GM19023 (cell line): ENCODE results near the gene HOGA1.
"Not testable (repeated sequence)": the region's sequence is repeated elsewhere in the genome, so short reads cannot be mapped to it uniquely, and the experiment has no call there.

ENCODE experiments used
- ATAC-seq: cut with Tn5 transposase; IDR thresholded peaks from one replicate; pipeline ENCODE4 v1.9.1; 2021; ENCODE audit warnings: mild to moderate bottlenecking, moderate library complexity; ENCODE audit not compliant: unreplicated experiment

Gene HOGA1

DNA sequence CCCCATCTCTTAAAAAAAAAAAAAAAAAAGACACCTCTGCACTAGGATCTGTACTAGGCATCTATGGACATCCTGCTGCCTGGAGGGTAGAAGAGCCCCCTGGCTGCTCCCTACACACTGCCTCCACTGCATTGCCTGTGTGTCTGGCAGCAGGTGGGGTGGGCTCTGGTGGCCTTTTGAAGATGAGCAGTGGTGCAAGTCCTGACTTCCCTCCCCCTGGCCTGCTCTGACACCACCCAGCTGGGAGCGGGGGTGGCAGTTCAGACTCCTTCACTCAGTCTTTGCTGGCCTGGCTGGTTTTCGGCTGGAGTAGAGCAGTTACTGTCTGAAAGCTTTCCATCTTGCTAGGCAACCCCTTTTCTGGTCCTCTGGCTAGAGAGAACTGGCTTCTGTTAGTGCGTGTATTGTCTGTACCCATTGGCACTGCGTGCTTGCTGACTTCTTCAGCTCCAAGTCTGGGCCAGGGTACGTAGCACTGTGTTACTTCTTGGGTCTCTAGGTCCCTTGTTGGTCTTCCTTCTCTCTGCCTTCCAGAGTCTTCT is 23.0 kb downstream of the HOGA1 start:
- no peak for ATAC-seq

DNA sequence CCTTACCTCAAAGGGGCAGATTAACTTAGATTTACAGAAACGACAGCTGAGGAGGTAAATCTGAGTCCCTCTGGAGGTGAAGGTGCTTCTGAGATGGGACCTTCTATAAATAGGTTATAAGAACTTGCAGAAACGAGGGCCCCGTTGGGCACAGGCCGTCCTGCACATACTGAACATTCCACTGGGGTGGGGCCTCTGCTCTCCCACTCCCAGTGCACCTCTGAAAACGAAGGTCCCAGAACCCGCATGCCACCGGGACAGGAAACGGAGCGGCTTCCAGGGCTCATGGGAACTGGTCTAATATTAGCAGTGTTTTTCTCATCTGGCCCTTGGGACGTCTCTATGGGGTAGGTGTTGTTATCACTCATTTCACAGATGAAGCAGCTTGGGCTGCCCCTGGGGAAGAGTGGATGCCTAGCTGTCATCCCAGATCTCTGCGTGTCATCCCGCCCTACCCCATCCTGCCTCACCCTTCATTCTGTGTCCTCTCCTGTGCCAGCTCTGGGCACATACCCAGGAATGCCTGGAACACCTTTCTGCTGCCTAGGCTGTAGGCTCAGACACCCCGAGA is 24.9 kb downstream of the HOGA1 start:
- no peak for ATAC-seq

DNA sequence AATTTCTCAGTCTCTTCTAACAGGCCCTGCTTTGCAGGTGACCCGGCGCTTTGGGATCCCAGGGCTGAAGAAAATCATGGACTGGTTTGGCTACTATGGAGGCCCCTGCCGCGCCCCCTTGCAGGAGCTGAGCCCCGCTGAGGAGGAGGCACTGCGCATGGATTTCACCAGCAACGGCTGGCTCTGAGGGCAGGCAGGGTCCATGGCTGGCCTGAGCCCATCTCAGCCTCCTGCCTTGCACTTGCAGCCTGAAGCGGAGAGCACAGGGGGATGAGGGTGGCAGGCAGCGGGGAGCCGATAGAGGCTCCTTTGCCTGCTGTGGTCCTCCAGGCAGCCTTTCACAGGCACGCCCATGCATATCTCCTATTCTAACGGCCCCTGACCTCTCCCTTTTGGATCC is 27.3 kb downstream of the HOGA1 start:
- ATAC-seq: no peak

DNA sequence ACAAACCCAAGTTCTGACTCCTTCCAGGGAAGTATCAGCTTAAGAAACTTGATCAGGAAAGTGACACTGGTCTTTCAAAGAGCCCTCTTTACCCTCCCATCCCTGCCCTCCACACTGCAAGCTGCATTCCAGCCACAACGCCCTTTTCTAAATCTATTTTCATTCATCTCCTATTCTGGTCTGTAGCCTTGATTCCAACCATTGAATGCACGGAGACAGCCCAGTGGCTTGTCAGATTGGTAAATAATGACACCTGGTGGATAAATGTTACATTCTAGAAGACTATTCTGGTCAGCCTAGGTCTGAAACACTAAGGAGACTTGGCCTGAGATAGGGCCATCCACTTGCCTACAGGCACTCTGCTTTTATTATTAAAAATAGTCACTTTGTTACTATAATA is 28.2 kb downstream of the HOGA1 start:
- ATAC-seq: no peak

DNA sequence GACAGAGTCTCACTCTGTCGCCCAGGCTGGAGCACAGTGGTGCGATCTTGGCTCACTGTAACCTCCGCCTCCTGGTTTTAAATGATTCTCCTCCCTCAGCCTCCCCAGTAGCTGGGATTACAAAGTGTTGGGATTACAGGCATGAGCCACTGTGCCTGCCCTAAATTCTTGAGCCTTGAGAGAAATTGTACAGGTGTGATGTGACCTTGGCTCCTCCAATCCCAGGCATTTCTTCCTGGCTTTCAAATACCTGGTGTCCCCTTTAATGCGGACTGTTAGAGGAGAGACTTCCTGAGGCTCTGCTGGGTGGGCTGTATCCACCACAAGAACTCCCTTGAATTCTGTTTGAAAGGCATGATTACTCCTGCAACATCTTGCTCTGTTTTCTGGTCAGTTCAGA is 34.1 kb downstream of the HOGA1 start:
- ATAC-seq: no peak

DNA sequence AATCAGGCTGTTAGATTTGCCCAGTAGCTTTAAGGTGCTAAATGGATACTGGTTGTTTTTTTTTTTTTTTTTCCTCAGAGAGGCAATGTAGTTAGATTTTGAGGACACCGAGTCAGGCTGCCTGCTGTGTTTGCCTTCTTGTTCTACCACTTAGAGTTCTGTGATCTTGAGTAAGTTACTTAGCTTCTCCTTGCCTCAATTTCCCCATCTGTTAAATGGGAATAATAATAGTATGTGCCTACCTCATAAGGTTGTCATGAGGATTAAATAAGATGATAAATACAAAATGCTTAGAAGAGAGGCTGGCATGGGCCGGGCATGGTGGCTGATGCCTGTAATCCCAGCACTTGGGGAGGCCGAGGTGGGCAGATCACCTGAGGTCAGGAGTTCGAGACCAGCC is 34.5 kb downstream of the HOGA1 start:
- ATAC-seq: no peak

DNA sequence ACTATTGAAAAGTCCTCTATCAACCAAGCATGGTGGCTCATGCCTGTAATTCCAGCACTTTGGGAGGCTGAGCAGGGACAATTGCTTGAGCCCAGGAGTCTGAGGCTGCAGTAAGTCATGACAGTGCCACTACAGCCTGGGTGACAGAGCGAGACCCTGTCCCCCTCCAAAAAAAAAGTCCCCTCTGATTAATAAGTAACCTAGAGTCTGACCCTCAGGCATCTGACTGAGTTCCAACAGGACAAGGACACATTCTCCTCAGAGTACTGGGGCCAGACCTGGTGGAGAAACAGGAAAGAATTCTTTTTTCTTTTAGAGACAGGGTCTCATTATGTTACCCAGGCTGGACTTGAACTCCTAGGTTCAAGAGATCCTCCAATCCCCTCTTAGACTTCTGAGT is 39.1 kb downstream of the HOGA1 start:
- ATAC-seq: no peak

DNA sequence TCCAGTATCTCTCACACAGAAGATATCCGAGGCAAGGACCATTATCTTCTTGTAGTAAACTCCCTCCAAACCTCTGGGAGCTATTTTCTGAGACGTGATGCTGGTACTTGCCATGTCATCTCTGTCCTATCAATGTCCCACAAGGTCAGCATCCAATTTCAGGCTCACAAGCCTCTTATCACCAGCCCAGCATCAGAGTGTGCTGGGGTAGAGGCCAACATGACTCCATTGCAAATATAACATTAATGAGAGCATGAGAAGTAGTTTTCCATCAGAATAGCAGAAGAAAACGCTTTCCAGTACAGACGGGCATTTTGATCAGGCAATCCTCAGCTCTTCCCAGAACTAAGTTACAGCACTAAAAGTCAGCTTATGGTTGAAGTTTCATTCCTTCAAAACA is 43.5 kb downstream of the HOGA1 start:
- ATAC-seq: no peak

DNA sequence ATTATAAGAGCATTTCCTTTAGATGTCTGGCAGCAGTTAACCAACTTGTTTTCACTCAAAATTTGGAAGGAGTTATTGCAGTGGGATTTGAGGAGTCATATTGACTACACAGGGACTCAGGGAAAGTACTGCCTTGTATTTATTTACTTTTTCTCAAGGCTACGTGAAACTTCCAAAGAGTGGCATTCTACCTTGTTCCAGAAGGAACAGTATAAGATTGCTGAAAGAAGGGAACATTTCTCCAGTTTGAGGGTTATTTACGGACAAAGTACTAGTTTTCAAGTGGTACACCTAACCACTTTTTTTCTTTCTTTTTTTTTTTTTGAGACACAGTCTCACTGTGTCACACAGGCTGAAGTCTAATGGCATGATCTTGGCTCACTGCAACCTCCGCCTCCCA is 44.0 kb downstream of the HOGA1 start:
- ATAC-seq: no peak

DNA sequence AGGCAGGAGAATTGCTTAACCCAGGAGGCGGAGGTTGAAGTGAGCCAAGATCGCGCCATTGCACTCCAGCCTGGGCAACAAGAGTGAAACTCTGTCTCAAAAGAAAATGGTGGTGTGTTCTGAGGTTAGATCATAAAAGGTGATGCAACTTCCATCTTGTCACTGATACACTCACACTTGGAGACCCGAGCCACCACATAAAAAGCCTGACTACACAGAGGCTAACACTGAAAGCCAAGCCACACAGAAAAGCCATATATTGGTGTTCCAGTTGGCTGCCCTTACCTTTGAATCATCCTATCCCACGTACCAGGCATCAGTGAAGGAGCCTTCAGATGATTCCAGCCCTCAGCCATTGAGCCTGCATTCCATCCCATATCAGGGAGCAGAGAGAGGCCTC is 45.1 kb downstream of the HOGA1 start:
- no peak for ATAC-seq

DNA sequence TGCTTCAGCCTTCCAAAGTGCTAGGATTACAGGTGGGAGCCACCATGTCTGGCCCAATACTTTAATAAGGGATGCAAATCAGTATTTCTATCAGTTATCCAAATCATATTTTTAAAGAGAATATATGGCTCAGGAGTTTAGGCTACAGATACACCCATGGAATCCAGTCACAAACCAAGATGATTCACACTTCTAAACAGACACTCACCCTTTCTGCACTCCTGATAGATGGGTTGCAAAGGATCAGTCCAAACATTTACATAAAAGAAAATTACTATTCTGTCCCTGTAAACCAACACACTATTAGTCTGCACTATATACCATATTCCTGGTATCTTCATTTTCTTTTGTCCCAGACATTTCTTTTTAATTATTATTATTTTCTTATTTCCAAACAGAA is 46.9 kb downstream of the HOGA1 start:
- ATAC-seq: no peak

DNA sequence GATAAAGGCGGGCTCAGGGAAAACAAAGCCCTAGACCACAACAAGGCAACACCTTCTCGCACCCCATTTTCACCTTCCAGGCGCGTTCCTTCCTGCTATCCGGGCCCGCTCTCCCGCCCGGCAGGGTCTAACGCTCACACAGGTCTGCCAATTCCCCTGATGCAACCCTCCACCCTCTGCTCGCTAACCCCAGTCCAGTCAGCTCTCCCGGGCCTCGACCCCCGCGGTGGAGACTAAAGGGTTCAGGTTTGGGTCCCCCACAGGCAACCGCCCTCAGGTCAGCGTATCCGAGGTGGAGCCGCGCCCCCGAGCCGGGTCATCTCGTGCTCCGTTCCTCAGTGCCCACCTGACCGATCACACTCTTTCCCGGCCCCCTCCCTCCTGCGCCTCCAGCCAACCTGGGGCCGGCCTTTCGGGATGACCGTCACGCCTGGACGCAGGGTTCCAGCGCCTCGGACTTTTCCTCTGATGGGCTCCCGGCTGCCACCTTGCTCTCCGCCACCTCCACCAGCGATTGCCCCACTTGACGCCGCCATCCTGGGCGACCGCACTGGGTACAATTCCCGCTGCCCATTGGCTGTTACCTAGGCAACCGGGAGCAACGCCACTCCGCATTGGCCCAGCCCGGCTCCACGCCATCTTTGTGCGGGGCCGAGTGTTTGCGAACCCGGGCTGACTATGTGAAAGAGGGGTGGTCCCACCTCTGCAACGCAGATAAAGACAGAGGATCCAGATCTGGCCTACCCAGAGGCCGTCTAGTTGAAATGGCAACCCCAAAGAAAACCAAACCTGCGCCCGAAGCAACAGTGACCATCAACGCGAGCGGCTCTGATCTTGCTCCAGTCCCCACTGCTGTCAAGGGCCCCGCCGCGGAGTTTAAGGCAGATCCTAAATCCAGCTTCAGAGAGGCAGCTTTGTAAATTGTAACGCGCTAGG is 49.0 kb downstream of the HOGA1 start, which contains the start of gene MORN4:
Gene MORN4, minus strand, starts transcription at position 552 of the 936 bp plus-strand sequence. CDS start 13,847 bp downstream, outside the sequence.
- ATAC-seq: peak; percentile 99

DNA sequence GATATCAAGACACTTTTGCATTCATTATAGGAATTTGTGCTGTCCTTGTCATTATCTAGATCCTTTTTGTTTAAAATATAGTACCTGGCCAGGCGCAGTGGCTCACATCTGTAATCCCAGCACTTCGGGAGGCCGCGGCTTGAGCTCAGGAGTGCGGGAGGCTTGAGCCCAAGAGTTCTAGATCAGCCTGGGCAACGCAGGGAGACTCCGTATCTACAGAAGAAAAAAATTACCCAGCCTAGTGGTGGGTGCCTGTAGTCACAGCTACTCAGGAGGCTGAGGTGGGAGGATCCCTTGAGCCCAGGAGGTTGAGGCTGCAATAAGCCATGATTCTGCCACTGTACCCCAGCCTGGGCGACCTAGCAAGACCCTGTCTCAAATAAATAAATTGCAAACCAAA is 49.7 kb downstream of the HOGA1 start:
- no peak for ATAC-seq

DNA sequence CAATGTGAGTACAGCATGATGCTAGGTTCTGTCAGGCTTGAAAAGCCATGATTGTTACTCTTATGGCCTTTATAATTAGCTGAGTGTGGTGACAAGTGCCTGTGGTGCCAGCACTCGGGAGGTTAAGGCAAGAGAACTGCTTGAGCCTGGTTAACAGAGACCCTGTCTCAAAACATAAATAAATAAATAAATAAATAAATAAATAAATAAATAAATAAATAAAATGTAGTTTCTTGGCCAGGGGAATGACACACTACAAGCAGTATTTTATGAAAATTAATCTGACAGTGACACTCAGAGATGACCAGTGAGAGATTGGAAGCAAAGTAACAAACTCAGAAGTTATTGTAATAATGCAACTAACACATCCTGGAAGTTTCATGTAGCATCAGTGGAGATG is 51.4 kb downstream of the HOGA1 start:
- no peak for ATAC-seq

DNA sequence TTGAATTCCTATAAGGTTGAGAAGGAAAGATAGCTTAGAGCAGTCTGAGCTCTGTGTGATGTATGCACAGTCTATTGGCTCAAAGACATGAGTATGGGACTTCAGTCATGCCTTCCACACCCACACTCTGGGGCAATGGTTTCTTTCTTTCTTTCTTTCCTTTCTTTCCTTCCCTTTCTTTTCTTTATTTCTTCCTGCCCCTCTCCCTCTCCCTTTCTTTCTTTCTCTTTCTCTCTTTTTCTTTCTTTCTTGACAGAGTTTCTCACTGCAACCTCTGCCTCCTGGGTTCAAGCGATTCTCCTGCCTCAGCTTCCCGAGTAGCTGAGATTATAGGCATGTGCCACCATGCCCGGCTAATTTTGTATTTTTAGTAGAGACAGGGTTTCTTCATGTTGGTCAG is 54.9 kb downstream of the HOGA1 start:
- not testable (repeated sequence) for ATAC-seq

DNA sequence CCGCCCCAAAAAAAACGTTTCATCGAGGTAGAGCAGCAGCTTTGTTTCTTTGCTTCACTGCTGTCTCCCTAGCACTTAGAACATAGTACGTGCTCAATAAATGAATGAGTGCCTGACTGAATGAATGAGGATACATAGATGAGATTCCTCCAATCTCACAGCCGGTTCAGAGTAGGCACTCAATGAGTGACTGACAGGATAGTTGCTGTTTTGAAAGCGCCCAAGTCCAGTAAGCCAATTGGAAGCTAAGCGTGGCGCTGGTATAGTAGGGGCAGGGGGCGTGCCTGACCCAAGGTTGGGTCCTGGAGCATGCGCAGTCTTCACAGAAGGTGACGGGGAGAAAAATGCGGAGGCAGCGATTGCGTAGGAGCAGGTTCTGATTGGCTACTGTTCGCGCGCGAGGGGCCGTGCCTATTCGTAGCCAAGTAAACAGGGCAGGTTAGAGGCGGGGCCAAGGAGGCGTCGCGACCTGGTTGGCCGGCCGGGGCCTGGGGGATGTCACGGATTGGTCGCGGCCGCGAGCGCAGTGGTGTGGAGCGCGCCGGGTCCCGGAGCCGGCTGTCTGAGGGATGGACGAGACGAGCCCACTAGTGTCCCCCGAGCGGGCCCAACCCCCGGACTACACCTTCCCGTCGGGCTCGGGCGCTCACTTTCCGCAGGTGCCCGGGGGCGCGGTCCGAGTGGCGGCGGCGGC is 56.1 kb downstream of the HOGA1 start, which contains the start of gene PI4K2A:
Gene PI4K2A, plus strand, starts transcription at position 498 of the 694 bp plus-strand sequence. Its CDS starts 72 bp downstream, at position 570.
- peak; percentile 99 for ATAC-seq

DNA sequence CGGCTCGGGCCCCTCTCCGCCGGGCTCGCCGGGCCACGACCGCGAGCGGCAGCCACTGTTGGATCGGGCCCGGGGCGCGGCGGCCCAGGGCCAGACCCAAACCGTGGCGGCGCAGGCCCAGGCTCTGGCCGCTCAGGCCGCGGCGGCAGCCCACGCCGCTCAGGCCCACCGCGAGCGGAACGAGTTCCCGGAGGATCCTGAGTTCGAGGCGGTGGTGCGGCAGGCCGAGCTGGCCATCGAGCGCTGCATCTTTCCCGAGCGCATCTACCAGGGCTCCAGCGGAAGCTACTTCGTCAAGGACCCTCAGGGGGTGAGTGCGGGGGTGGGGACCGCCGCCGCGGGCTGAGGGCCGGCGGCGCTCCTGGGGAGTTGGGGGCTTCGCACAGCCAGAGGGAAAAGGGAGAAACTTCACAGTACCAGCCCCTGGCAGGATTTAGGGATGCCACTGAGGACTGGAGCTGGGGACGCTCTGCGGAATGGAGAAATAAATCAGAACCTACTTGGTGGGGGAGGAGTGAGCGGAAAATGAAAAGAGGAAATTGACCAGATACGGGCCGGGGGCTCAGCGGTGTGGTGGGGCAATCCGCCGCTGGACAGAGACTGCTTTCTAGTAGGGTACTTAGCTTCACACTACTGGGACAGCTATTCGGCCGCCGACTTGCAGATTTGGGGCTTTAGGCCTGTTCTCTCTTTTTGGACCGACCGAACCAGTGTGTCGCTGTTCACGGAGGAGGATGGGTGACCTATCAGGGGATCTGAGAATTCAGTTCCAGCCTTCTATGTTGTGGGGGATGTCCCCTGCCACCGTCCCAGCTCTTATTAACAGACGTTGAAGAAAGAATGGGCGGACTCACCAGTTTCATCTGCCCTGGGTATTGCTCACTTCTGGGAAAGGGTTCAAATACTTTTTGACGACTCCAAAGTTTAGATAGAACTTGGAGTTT is 57.0 kb downstream of the HOGA1 start:
- ATAC-seq: peak; percentile 12

DNA sequence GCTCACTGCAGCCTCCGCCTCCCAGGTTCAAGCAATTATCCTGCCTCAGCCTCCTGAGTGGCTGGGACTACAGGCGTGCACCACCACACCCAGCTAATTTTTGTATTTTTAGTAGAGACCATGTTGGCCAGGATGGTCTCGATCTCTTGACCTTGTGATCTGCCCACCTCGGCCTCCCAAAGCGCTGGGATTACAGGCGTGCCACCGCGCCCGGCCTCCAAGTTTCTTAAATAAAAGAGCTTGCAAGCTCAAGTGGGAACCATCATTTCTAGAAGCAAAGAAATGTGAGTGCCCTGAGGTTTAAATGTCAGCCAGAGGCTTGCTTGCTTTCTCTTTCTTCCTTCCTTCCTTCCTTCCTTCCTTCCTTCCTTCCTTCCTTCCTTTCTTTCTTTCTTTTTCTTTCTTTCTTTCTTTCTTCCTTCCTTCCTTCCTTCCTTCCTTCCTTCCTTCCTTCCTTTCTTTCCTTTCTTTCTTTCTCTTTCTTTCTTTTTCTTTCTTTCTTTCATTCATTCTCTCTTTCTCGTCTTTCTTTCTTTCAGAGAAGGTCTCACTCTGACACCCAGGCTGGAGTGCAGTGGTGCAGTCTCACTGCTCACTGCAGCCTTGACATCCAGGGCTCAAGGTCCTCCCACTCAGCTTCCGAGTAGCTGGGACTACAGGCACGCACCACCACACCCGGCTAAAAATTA is 58.4 kb downstream of the HOGA1 start:
- not testable (repeated sequence) for ATAC-seq

DNA sequence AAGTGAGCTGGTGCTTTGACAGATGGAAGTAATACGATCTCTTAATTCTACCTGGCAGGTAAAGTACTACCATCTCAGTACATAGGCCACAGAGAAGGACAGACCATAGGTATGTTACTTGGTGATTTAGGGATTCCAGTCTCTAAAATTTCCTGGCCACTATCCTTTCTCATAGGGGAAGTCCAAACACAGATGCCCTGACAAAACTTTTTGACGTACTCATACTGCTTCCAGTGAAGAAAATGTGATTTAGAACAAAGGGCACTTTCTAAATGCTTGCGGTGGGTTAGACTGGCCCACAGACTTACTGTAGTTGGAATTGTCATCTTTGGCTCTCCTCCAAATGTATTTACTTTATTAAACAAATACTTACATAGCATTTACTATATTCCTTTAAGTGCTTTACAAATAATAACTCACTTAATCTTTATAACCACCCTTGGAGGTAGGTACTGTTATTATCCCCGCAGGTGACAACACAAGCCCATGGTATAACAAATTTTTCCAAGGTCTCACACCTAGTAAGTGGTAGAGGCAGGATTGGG is 59.3 kb downstream of the HOGA1 start:
- ATAC-seq: no peak
